ENCODE data around the gene ZBTB7C. TPM values are rescaled to one million over a fixed set of nuclear protein-coding genes. Genes with fewer than 3 reads are reported as not detected.
"Not testable (repeated sequence)": the region's sequence is repeated elsewhere in the genome, so short reads cannot be mapped to it uniquely, and the experiment has no call there.

ZBTB7C gene
- total RNA-seq, 1 donor from 2014 or later: 0.57 TPM

DNA sequence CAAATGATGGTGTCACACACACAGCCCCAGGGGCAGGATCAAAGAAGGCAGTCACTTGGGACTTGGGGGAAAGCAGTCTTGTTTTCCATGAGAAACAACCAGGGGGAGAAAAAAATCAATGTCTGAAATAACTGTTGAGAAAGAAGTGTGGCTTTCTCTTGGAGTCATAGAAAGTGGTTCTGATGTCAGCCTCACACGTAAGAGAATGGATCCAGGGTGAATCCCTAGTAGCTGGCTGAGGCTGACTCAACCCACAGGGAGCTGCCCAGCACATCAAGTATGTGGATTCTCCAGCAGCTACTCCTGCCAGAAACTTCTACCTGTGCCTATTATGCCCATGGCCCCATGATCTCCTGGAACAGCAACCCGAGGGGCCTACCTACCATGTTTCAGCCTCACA is 33.6 kb upstream of the ZBTB7C start:
- no peaks in the 10 kb centered on the region for H3K9me3 Mint-ChIP-seq (ENCODE audit: low read depth)
- no peak overlapping the region for H3K27ac Mint-ChIP-seq
- no peak for DNase-seq (ENCODE audit: low spot score, unreplicated experiment)
- H3K4me3 Mint-ChIP-seq (ENCODE audit: low read depth): no peak overlapping the region
- peaks cover 30% of the 10 kb centered on the region for H3K27me3 Mint-ChIP-seq
- peaks cover 2% of the 10 kb centered on the region for H3K4me1 Mint-ChIP-seq (ENCODE audit: low read depth)
- TF ChIP-seq, protein P1, sequence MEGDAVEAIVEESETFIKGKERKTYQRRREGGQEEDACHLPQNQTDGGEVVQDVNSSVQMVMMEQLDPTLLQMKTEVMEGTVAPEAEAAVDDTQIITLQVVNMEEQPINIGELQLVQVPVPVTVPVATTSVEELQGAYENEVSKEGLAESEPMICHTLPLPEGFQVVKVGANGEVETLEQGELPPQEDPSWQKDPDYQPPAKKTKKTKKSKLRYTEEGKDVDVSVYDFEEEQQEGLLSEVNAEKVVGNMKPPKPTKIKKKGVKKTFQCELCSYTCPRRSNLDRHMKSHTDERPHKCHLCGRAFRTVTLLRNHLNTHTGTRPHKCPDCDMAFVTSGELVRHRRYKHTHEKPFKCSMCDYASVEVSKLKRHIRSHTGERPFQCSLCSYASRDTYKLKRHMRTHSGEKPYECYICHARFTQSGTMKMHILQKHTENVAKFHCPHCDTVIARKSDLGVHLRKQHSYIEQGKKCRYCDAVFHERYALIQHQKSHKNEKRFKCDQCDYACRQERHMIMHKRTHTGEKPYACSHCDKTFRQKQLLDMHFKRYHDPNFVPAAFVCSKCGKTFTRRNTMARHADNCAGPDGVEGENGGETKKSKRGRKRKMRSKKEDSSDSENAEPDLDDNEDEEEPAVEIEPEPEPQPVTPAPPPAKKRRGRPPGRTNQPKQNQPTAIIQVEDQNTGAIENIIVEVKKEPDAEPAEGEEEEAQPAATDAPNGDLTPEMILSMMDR (IDR thresholded peaks at IDR 0.05; ENCODE audit: unreplicated experiment): no peak
- H3K36me3 Mint-ChIP-seq (ENCODE audit: insufficient read depth): no peaks in the 10 kb centered on the region

DNA sequence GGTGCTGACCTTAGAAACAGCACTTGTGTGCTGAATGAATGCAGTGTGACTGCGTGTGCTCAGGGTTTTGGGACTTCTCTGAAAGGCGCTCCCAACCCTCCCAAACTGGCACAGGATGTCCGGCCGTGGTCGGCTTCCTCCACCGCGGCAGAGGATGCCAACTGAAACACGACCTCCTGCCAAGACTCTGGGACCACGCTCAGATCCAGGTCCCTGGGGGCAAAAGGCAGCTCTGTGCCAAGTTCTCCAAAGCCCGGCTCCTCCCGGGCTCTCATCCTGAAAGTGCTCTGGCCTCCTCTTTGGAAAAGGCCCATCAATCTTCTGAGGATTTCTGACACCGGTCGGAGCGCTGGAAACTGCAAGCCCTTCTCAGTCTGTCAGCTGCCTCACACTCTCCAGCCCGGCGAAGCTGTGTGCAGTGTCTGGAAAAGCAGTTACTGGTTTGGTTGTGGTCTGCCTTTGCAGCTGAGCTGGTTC is 32.3 kb upstream of the ZBTB7C start:
- no peaks in the 10 kb centered on the region for H3K9me3 Mint-ChIP-seq (ENCODE audit: low read depth)
- TF ChIP-seq, protein P1 (IDR thresholded peaks at IDR 0.05; ENCODE audit: unreplicated experiment): no peak
- H3K4me3 Mint-ChIP-seq (ENCODE audit: low read depth): no peak overlapping the region
- peaks cover 35% of the 10 kb centered on the region for H3K27me3 Mint-ChIP-seq
- no peaks in the 10 kb centered on the region for H3K36me3 Mint-ChIP-seq (ENCODE audit: insufficient read depth)
- H3K4me1 Mint-ChIP-seq (ENCODE audit: low read depth): peaks cover 2% of the 10 kb centered on the region
- no peak overlapping the region for H3K27ac Mint-ChIP-seq
- DNase-seq (ENCODE audit: low spot score, unreplicated experiment): no peak

DNA sequence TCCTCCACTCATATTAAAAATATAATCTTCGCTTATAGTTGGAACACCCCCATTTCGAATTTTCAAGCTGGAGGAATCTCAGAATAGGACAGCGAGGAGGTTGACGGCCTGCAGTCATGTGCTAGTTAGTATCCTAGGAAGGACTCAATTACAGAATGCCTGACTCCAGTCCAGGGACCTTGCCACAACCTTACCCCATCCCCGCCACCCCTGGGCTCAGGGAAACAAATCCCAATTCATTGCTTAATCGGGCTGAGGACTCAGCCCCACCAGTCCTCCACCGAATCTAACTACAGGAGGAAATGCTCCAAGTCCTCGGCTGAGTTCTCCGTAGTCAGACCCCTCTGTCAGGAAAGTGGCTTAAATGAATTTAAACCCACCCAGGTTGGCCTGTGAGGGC is 31.7 kb upstream of the ZBTB7C start:
- H3K9me3 Mint-ChIP-seq (ENCODE audit: low read depth): no peaks in the 10 kb centered on the region
- TF ChIP-seq, protein P1 (IDR thresholded peaks at IDR 0.05; ENCODE audit: unreplicated experiment): no peak
- H3K27me3 Mint-ChIP-seq: peaks cover 40% of the 10 kb centered on the region
- H3K4me3 Mint-ChIP-seq (ENCODE audit: low read depth): no peak overlapping the region
- peaks cover 2% of the 10 kb centered on the region for H3K4me1 Mint-ChIP-seq (ENCODE audit: low read depth)
- H3K36me3 Mint-ChIP-seq (ENCODE audit: insufficient read depth): no peaks in the 10 kb centered on the region
- no peak for DNase-seq (ENCODE audit: low spot score, unreplicated experiment)
- H3K27ac Mint-ChIP-seq: no peak overlapping the region

DNA sequence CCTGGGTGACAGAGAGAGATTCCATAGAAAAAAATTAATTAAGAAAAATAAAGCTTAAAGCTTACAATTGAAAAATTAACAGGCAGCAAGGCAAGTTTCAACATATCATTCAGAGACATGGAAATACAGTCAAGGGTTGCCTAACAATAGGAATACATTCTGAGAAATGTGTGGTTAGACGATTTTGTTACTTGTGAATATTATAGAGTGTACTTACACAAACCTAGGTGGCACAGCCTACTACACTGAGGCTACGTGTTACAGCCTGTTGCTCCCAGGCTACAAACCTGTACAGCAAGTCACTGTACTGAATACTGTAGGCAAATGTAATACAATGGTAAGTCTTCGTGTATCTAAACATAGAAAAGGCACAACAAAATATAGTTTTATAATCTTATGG is 27.7 kb upstream of the ZBTB7C start:
- TF ChIP-seq, protein P1 (IDR thresholded peaks at IDR 0.05; ENCODE audit: unreplicated experiment): no peak
- Mint-ChIP-seq H3K36me3 (ENCODE audit: insufficient read depth) (no peaks in the 10 kb centered on the region), H3K4me3 (ENCODE audit: low read depth) (no peak overlapping the region), H3K4me1 (ENCODE audit: low read depth) (no peaks in the 10 kb centered on the region), H3K27ac (no peak overlapping the region), H3K9me3 (ENCODE audit: low read depth) (no peaks in the 10 kb centered on the region), H3K27me3 (peaks cover 35% of the 10 kb centered on the region)
- no peak for DNase-seq (ENCODE audit: low spot score, unreplicated experiment)

DNA sequence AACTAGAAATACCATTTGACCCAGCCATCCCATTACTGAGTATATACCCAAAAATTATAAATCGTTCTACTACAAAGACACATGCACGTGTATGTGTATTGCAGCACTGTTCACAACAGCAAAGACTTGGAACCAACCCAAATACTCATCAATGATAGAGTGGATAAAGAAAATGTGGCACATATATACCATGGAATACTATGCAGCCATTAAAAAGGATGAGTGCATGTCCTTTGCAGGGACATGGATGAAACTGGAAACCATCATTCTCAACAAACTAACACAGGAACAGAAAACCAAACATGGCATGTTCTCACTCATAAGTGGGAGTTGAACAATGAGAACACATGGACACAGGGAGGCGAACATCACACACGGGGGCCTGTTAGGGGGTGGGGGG is 25.2 kb upstream of the ZBTB7C start:
- H3K4me3 Mint-ChIP-seq (ENCODE audit: low read depth); H3K36me3 Mint-ChIP-seq (ENCODE audit: insufficient read depth); DNase-seq (ENCODE audit: low spot score, unreplicated experiment); H3K4me1 Mint-ChIP-seq (ENCODE audit: low read depth); H3K27ac Mint-ChIP-seq; H3K9me3 Mint-ChIP-seq (ENCODE audit: low read depth): not testable (repeated sequence)
- peaks cover 33% of the 10 kb centered on the region for H3K27me3 Mint-ChIP-seq

DNA sequence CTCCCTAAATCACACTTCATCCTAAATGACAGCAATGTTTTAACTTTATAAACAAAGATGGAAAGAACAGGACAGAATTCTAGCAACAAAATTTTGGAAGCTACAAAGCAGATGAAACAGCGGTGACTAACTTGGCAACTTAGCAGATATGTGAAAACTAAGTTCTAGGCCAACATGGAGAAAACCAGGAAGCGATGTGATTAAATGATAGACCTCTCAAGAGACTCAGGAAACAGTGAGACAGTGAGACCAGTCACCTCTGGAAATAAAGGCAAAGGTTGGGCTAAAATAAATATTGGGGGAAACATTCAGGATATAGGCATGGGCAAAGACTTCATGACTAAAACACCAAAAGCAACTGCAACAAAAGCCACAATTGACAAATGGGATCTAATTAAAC is 24.4 kb upstream of the ZBTB7C start:
- Mint-ChIP-seq H3K4me3 (ENCODE audit: low read depth) (no peak overlapping the region), H3K36me3 (ENCODE audit: insufficient read depth) (no peaks in the 10 kb centered on the region), H3K27ac (no peak overlapping the region), H3K9me3 (ENCODE audit: low read depth) (no peaks in the 10 kb centered on the region), H3K4me1 (ENCODE audit: low read depth) (no peaks in the 10 kb centered on the region), H3K27me3 (peaks cover 33% of the 10 kb centered on the region)
- TF ChIP-seq, protein P1 (IDR thresholded peaks at IDR 0.05; ENCODE audit: unreplicated experiment): no peak
- DNase-seq (ENCODE audit: low spot score, unreplicated experiment): no peak

Measured in progenitor cell of endocrine pancreas (in vitro differentiated cells).